GM21619 (cell line): ENCODE results near the gene SUGP2.
"Not testable (repeated sequence)": the region's sequence is repeated elsewhere in the genome, so short reads cannot be mapped to it uniquely, and the experiment has no call there.

Source experiments
- ATAC-seq: cut with Tn5 transposase; IDR thresholded peaks from one replicate; pipeline ENCODE4 v1.9.1; 2021; ENCODE audit not compliant: unreplicated experiment

Gene SUGP2

GRCh38 chr19:19034204-19034624 lies 897 bp upstream of the SUGP2 start:
- ATAC-seq, result no peak

- no peak for ATAC-seq
Measured at GRCh38 chr19:19033176-19033425, 216 bp downstream of the SUGP2 start.

GRCh38 chr19:19032420-19033175 lies 719 bp downstream of the SUGP2 start:
- peak; percentile 33 for ATAC-seq

- no peak for ATAC-seq
Measured at GRCh38 chr19:19031891-19032290, 1.4 kb downstream of the SUGP2 start.

GRCh38 chr19:19028526-19028925 lies 4.8 kb downstream of the SUGP2 start:
- no peak for ATAC-seq

- no peak for ATAC-seq
Measured at GRCh38 chr19:19027228-19027627, 6.1 kb downstream of the SUGP2 start.

- no peak for ATAC-seq
Measured at GRCh38 chr19:19026299-19026971, 6.9 kb downstream of the SUGP2 start.

- no peak for ATAC-seq
Measured at GRCh38 chr19:19025861-19026260, 7.5 kb downstream of the SUGP2 start.

GRCh38 chr19:19023376-19023775 lies 9.9 kb downstream of the SUGP2 start:
- not testable (repeated sequence) for ATAC-seq

- ATAC-seq, result no peak
Measured at GRCh38 chr19:19022380-19022961, 10.8 kb downstream of the SUGP2 start.

- ATAC-seq, result no peak
Measured at GRCh38 chr19:19021115-19021514, 12.2 kb downstream of the SUGP2 start.

- no peak for ATAC-seq
Measured at GRCh38 chr19:19010551-19010950, 22.8 kb downstream of the SUGP2 start.

- no peak for ATAC-seq
Measured at GRCh38 chr19:19009951-19010350, 23.4 kb downstream of the SUGP2 start.

GRCh38 chr19:19006213-19006612 lies 27.1 kb downstream of the SUGP2 start:
- no peak for ATAC-seq

GRCh38 chr19:19004144-19004543 lies 29.2 kb downstream of the SUGP2 start:
- ATAC-seq, result no peak

- no peak for ATAC-seq
Measured at GRCh38 chr19:18999896-19000620, 33.3 kb downstream of the SUGP2 start.

GRCh38 chr19:18999016-18999758 lies 34.1 kb downstream of the SUGP2 start:
- ATAC-seq, result no peak

GRCh38 chr19:18998276-18998675 lies 35.0 kb downstream of the SUGP2 start:
- no peak for ATAC-seq

GRCh38 chr19:18996796-18997394 lies 36.4 kb downstream of the SUGP2 start:
- no peak for ATAC-seq

- ATAC-seq, result no peak
Measured at GRCh38 chr19:18996351-18996750, 37.0 kb downstream of the SUGP2 start.

GRCh38 chr19:18995804-18996241 lies 37.5 kb downstream of the SUGP2 start:
- ATAC-seq, result no peak
